Activated CD4-positive, alpha-beta T cell treated with anti-CD3 and anti-CD28 coated beads for 36 hours (primary cell): ENCODE data around the gene TCL1B. TPM values are rescaled to one million over a fixed set of nuclear protein-coding genes. Genes with fewer than 3 reads are reported as not detected.

Source experiments
- ATAC-seq: fragments of 200-7000 bp; cut with Tn5 transposase; one replicate; pipeline ENCODE4 v1.10.0; 2021; ENCODE audit warnings: mild to moderate bottlenecking, moderate library complexity
- CTCF ChIA-PET: fragments of 350-600 bp; sonication (Branson Sonifier 250); formaldehyde crosslinking; loops from one replicate; lab custom pipeline; 2021; ENCODE audit warnings: antibody characterized with exemption; lab: Charles Lee
- POLR2A ChIA-PET: fragments of 350-600 bp; sonication (Branson Sonifier 250); formaldehyde crosslinking; loops from one replicate; lab custom pipeline; 2021; ENCODE audit warnings: antibody characterized with exemption, inconsistent platforms; lab: Charles Lee
- DNase-seq: peaks from one replicate; pipeline ENCODE4 v3.0.0-alpha.2; 2020
- H3K27ac Mint-ChIP-seq: one replicate; pipeline ENCODE4 v1.8.0; 2021; ENCODE audit warnings: mixed read lengths
- H3K27me3 Mint-ChIP-seq: one replicate; pipeline ENCODE4 v1.8.0; 2021; ENCODE audit warnings: mixed read lengths
- H3K36me3 Mint-ChIP-seq: one replicate; pipeline ENCODE4 v1.8.0; 2021; ENCODE audit warnings: low read depth, mixed read lengths
- H3K4me1 Mint-ChIP-seq: one replicate; pipeline ENCODE4 v1.8.0; 2021; ENCODE audit warnings: mixed read lengths
- H3K4me3 Mint-ChIP-seq: one replicate; pipeline ENCODE4 v1.8.0; 2021; ENCODE audit warnings: mild to moderate bottlenecking, moderate library complexity, mixed read lengths
- H3K9me3 Mint-ChIP-seq: one replicate; pipeline ENCODE4 v1.8.0; 2021; ENCODE audit warnings: low read depth, mixed read lengths
- intact Hi-C, 2 experiments: fragments of 100-400 bp; cut with DNase I in 1 of 2; cut with micrococcal nuclease in 1 of 2; formaldehyde crosslinking; loops; one replicate each; pipeline versions ENCODE4 v1.14.2 to v1.15.1; 2022 to 2024; cut with DNase I, micrococcal nuclease
- total RNA-seq, 2 experiments: library from RNA; stranded (reverse); gene quantifications; one replicate each; pipeline ENCODE4 v1.2.3, GENCODE V29; 2021

TCL1B gene
- not detected for total RNA-seq

DNA sequence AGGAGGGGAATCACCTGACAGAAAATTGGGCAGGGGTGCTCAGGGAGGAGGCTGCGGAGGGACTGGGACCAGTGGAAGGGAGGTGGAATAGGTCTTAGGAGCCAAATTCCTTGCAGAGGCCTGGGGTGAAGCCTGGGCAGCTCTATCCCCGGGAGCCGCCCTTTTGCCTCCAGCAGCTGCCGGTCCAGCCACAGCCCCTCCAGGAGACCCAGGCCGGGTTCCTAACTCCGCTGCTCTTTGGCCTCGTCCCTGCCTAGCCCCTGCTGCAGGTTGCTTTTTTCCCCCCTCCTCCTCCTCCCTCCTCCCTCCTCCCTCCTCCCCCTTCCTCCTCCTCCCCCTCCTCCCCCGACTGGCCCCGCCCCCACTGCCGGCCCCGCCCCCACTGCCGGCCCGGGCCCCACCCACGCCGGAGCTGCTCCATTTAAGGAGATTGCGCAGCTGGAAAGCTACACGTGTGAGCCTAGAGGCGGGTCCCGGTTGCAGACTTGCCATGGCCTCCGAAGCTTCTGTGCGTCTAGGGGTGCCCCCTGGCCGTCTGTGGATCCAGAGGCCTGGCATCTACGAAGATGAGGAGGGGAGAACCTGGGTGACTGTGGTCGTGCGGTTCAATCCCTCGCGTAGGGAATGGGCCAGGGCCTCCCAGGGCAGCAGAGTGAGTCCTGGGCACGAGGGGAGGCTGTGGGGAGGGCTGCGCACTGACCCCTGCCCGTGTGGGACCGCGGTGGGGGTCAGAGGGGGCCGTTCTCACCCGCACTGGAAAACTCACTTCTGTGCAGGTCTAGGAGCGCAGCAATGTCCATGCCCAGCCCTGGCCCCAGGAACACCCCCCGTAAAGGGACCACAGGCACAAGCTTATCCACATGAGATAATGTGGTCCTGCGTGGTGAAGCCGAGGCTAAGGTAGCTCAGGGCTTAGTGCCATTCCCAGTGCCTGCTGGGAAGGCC is at the start of gene TCL1B:
TSS of gene TCL1B (plus strand) at position 449 of the 945 bp plus-strand sequence. CDS start at position 491, 42 bp downstream.
- ChIA-PET POLR2A (no interaction called here), CTCF (interaction anchor here (1.7 kb wide), 1 partner anchor 126 kb away, joined by 5 read pairs; no protein-coding TSS in a partner anchor)
- peaks cover 12% of the 10 kb centered on the region for H3K27me3 Mint-ChIP-seq
- intact Hi-C loops, result loop anchor here in 1 of 2 experiments (2.0 to 10.0 kb wide), 2 partner anchors 125 to 261 kb away; no protein-coding TSS in a partner anchor
- ATAC-seq (no peak), DNase-seq (no peak)
- no peak within 1 kb of the TSS for H3K4me3 Mint-ChIP-seq
- H3K36me3 Mint-ChIP-seq, result no peaks in the 10 kb centered on the region
- H3K4me1 Mint-ChIP-seq, result no peaks in the 10 kb centered on the region
- H3K9me3 Mint-ChIP-seq, result no peaks in the 10 kb centered on the region
- no peak within 1 kb of the TSS for H3K27ac Mint-ChIP-seq

DNA sequence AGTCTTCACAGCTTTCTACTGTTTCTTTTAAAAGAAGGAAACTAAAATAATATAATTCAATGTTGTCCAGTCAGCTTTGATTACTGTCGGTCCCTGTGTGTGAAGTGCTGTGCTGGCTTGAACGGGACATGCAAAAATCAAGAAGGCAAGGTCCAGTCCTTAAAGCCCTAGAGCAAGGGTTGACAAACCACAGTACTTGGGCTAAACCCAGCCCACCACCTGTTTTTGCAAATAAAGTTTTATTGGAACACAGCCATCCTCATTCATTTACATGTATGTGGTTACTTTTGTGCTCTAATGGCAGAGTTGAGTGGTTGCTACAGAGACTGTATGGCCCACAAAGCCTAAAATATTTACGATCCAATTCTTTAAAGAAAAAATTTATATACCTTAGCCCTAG is 41.2 kb upstream of the TCL1B start:
- DNase-seq, result no peak
- POLR2A ChIA-PET, result no interaction called here
- peaks cover 5% of the 10 kb centered on the region for H3K27me3 Mint-ChIP-seq
- CTCF ChIA-PET, result interaction anchor here (0.7 kb wide), 1 partner anchor 97 kb away, joined by 3 read pairs; no protein-coding TSS in a partner anchor
- ATAC-seq, result no peak
- no peaks in the 10 kb centered on the region for H3K4me1 Mint-ChIP-seq
- no peaks in the 10 kb centered on the region for H3K36me3 Mint-ChIP-seq
- no peaks in the 10 kb centered on the region for H3K9me3 Mint-ChIP-seq
- intact Hi-C loops, result no loop called here
- H3K27ac Mint-ChIP-seq, result no peak overlapping the region
- no peak overlapping the region for H3K4me3 Mint-ChIP-seq

DNA sequence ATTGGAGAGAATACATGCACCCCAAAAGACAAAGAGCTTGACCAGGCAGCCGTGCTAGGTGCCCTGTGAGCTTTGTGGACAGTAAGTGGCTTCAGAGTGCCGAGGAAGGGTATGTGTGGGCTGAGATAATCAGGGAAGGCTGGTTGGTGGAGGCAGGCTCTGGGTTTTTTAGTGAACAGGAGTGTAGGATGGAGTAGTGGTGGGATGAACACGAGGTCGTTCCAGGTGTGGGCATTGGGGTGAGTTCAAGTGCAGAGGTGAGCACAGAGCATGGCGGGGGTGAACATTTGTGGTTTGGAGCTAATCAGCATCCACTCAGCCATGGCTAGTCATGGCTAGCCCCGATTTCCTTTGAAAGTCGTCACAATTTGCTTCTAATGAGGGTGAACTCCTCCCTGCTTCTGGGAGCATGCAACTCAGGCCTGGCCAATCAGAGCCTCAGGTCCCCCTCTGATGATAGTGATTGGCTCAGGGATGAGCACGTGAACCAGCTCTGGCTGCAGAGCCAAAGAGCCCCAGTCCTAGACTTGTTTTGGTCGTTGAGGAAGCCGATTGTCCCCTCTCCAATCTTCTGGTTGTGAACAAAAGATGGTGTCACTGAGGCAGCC is 40.7 kb upstream of the TCL1B start:
- H3K4me1 Mint-ChIP-seq, result no peaks in the 10 kb centered on the region
- H3K4me3 Mint-ChIP-seq, result no peak overlapping the region
- ChIA-PET POLR2A (no interaction called here), CTCF (no interaction called here)
- H3K36me3 Mint-ChIP-seq, result no peaks in the 10 kb centered on the region
- H3K9me3 Mint-ChIP-seq, result no peaks in the 10 kb centered on the region
- H3K27me3 Mint-ChIP-seq, result peaks cover 5% of the 10 kb centered on the region
- ATAC-seq, result no peak
- DNase-seq, result no peak
- intact Hi-C loops, result no loop called here
- no peak overlapping the region for H3K27ac Mint-ChIP-seq

GRCh38 chr14:95647926-95648325 is 38.3 kb upstream of the TCL1B start:
- ATAC-seq (no peak), DNase-seq (no peak)
- ChIA-PET CTCF (interaction anchor here (0.7 kb wide), 1 partner anchor 280 kb away, joined by 3 read pairs; no protein-coding TSS in a partner anchor), POLR2A (no interaction called here)
- no peaks in the 10 kb centered on the region for H3K36me3 Mint-ChIP-seq
- intact Hi-C loops, result no loop called here
- H3K4me3 Mint-ChIP-seq, result no peak overlapping the region
- peaks cover 2% of the 10 kb centered on the region for H3K4me1 Mint-ChIP-seq
- peaks cover 5% of the 10 kb centered on the region for H3K27me3 Mint-ChIP-seq
- no peaks in the 10 kb centered on the region for H3K9me3 Mint-ChIP-seq
- H3K27ac Mint-ChIP-seq, result no peak overlapping the region

- intact Hi-C loops, result no loop called here
- ChIA-PET POLR2A (no interaction called here), CTCF (no interaction called here)
- Mint-ChIP-seq H3K9me3 (no peaks in the 10 kb centered on the region), H3K4me3 (no peak overlapping the region), H3K36me3 (no peaks in the 10 kb centered on the region), H3K27ac (no peak overlapping the region), H3K27me3 (peaks cover 5% of the 10 kb centered on the region), H3K4me1 (peaks cover 4% of the 10 kb centered on the region)
- no peak for ATAC-seq
- no peak for DNase-seq
Observed at GRCh38 chr14:95649230-95649629, 37.0 kb upstream of the TCL1B start.

DNA sequence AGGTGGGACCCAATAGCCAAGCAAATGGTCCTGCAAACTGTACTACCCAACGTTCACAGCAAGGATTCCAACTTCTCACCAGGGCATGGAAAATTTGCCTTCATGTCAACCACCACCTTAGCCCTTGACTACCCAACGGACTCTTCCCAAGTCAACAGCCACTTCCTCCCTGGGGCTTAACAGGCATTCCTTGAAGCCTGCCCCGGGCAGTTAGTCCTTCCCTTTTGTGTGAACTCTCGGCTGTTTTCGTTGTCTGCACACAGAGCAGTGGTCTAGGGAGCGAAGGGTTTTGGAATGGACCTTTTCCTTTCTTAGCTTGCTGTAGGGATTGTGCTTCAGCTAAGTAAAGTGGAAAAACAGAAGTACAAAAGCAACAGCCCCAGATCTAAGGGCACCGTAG is 35.2 kb upstream of the TCL1B start:
- Mint-ChIP-seq H3K4me3 (no peak overlapping the region), H3K9me3 (no peaks in the 10 kb centered on the region), H3K4me1 (peaks cover 4% of the 10 kb centered on the region), H3K27ac (no peak overlapping the region), H3K27me3 (peaks cover 2% of the 10 kb centered on the region), H3K36me3 (no peaks in the 10 kb centered on the region)
- ChIA-PET POLR2A (interaction anchor here (0.7 kb wide), 1 partner anchor 54 kb away, joined by 3 read pairs; no protein-coding TSS in a partner anchor), CTCF (interaction anchor here (0.6 kb wide), 1 partner anchor 54 kb away, joined by 3 read pairs; no protein-coding TSS in a partner anchor)
- intact Hi-C loops, result no loop called here
- DNase-seq (no peak), ATAC-seq (no peak)

DNA sequence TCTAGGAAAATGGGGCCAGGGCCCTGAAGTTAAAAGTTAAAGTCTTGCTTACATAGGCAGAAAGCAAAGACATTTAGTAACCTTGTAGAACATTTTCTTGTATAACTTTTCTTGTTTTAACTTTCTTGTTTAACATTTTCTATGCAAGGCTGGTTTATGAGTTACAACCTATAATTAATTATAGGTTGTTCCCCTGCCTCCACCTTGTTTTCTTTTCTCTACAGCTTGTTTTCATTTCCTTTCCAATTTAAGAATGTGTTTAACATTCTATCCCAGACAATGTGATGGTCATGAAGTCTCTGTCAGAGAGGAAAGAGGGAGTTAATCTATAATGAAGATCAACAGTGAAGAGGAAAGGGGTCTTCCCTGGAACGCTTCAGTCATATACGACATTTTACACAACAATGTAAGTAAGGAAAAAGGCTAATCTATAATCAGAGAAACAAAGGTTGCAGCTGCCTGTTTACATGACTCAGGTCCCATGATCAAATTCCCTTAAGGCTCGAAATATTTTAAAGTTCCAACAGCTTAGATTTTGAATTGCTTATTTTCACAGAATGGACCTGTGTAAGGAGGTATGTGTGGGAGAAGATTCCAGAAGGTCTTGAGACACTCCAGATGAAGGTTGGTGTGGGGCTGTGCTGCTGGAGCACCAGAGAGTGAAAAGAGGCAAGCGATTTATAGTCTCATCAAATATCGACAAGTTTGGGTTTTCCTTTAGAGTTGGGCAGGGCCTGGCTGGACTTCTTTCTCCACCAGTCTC is 34.2 kb upstream of the TCL1B start:
- Mint-ChIP-seq H3K9me3 (no peaks in the 10 kb centered on the region), H3K36me3 (no peaks in the 10 kb centered on the region), H3K4me3 (no peak overlapping the region), H3K4me1 (peaks cover 4% of the 10 kb centered on the region), H3K27ac (no peak overlapping the region), H3K27me3 (peaks cover 2% of the 10 kb centered on the region)
- ATAC-seq (no peak), DNase-seq (no peak)
- POLR2A ChIA-PET, result interaction anchor here (0.7 kb wide), 1 partner anchor 55 kb away, joined by 3 read pairs; no protein-coding TSS in a partner anchor
- CTCF ChIA-PET, result interaction anchor here (0.6 to 0.8 kb wide), 3 partner anchors 49 to 93 kb away, joined by 3 to 5 read pairs (median 3); no protein-coding TSS in a partner anchor
- intact Hi-C loops, result no loop called here

DNA sequence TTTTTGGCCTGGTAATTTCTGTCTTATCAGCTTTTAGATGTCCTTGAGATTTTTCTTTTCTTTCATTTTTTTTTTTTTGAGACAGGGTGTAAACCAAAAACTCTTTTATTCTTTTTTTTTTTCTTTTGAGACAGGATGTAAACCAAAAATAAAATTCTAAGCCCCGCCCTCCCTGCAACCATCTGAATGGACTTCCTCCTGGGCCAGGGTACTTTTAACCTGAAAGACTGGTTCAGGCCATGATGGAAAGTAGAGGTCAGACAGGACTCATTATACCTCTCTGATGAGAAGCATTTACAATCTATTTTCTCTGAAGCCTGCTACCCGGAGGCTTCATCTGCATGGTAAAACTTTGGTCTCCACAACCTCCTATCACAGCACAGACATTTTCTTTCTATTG is 33.5 kb upstream of the TCL1B start:
- Mint-ChIP-seq H3K27me3 (peaks cover 3% of the 10 kb centered on the region), H3K4me1 (peaks cover 4% of the 10 kb centered on the region), H3K9me3 (no peaks in the 10 kb centered on the region), H3K4me3 (no peak overlapping the region), H3K27ac (no peak overlapping the region), H3K36me3 (no peaks in the 10 kb centered on the region)
- CTCF ChIA-PET, result interaction anchor here (0.7 kb wide), 1 partner anchor 52 kb away, joined by 3 read pairs; no protein-coding TSS in a partner anchor
- POLR2A ChIA-PET, result no interaction called here
- intact Hi-C loops, result no loop called here
- DNase-seq, result no peak
- ATAC-seq, result no peak

DNA sequence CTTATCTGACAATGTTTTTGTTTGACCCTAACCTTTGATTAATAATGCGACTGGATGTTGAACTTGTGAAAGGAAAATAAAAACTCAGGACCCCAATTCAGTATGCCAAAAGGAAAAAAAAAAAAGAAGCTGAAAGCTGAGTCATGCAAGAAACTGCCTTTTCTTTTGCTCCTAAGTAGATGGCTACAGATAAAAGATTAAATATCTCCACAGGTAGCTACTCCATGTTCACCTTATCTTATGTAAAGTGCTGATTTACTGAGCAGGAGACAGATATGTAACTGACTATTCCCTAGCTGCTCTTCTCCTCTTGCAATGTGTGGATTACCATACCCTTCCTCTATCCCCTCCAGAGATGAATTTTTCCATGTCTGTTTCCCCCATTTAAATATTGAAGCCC is 30.8 kb upstream of the TCL1B start:
- Mint-ChIP-seq H3K4me1 (peaks cover 4% of the 10 kb centered on the region), H3K27ac (no peak overlapping the region), H3K4me3 (no peak overlapping the region), H3K9me3 (no peaks in the 10 kb centered on the region), H3K27me3 (peaks cover 8% of the 10 kb centered on the region), H3K36me3 (no peaks in the 10 kb centered on the region)
- intact Hi-C loops, result no loop called here
- ATAC-seq (no peak), DNase-seq (no peak)
- CTCF ChIA-PET, result interaction anchor here (2.1 kb wide), 1 partner anchor 96 kb away, joined by 4 read pairs; no protein-coding TSS in a partner anchor
- POLR2A ChIA-PET, result no interaction called here

DNA sequence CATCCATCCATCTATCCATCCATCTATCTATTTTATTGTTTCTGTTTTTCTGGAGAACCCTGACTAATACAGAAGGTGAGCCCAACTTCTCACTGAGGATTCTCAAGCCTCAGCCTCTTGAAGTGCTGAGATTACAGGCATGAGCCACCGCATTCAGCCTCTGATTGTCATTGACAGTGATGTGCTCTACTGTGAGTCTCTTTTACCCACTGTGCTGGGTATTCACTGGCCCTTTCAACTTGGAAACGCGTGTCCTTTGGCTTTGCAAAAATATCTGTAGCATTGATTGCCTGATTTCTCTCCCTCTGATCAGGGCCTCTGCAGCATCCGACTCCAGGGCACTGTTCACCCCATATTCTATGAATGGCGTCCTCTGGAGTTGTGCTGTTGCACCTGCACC is 29.6 kb upstream of the TCL1B start:
- ATAC-seq (no peak), DNase-seq (no peak)
- intact Hi-C loops, result no loop called here
- ChIA-PET CTCF (no interaction called here), POLR2A (no interaction called here)
- peaks cover 12% of the 10 kb centered on the region for H3K27me3 Mint-ChIP-seq
- no peak overlapping the region for H3K4me3 Mint-ChIP-seq
- peaks cover 4% of the 10 kb centered on the region for H3K4me1 Mint-ChIP-seq
- H3K27ac Mint-ChIP-seq, result no peak overlapping the region
- H3K36me3 Mint-ChIP-seq, result no peaks in the 10 kb centered on the region
- H3K9me3 Mint-ChIP-seq, result no peaks in the 10 kb centered on the region

- CTCF ChIA-PET, result interaction anchor here (0.6 kb wide), 1 partner anchor 97 kb away, joined by 3 read pairs; no protein-coding TSS in a partner anchor
Observed at GRCh38 chr14:95657454-95657853, 28.8 kb upstream of the TCL1B start.

More at GRCh38 chr14:95657454-95657853, 28.8 kb upstream of the TCL1B start:
- peaks cover 6% of the 10 kb centered on the region for H3K4me1 Mint-ChIP-seq
- no peak for ATAC-seq
- POLR2A ChIA-PET, result no interaction called here
- H3K27me3 Mint-ChIP-seq, result peaks cover 16% of the 10 kb centered on the region
- H3K36me3 Mint-ChIP-seq, result no peaks in the 10 kb centered on the region
- no peaks in the 10 kb centered on the region for H3K9me3 Mint-ChIP-seq
- no peak for DNase-seq
- no peak overlapping the region for H3K4me3 Mint-ChIP-seq
- intact Hi-C loops, result no loop called here
- H3K27ac Mint-ChIP-seq, result no peak overlapping the region
